ENCODE data around the gene TECPR1. TPM values are rescaled to one million over a fixed set of nuclear protein-coding genes. Genes with fewer than 3 reads are reported as not detected.
A peak's percentile ranks its signal among the peaks of the same experiment; 100 is the strongest.

TECPR1 gene
- total and polyA plus RNA-seq, 2 donors (not counting 1 experiment from before 2014, with no cell fraction given): 20.9 to 52.2 TPM

- Histone ChIP-seq H3K79me2 (ENCODE audit: control insufficient read depth, insufficient read depth, low read length) (no peaks in the 10 kb centered on the region), H3K9me3 (ENCODE audit: control extremely low read depth in 1 of 3, control insufficient read depth in 2 of 3, insufficient read depth in 1 of 3, low read length in 2 of 3) (no peaks in the 10 kb centered on the region), H3K27me3 (replicated peaks in 1 of 4; ENCODE audit: control extremely low read depth in 1 of 4, control insufficient read depth in 3 of 4, insufficient read depth in 4 of 4, low read length in 3 of 4) (no peaks in the 10 kb centered on the region), H3K4me3 (ENCODE audit: control extremely low read depth in 1 of 5, extremely low read depth in 1 of 5, insufficient read depth in 1 of 5, low read depth in 2 of 5, low read length in 4 of 5) (no peak overlapping the region), H4K20me1 (ENCODE audit: control insufficient read depth, insufficient read depth, low read length, poor library complexity, severe bottlenecking) (peaks cover 7% of the 10 kb centered on the region), H3K36me3 (replicated peaks in 1 of 2; ENCODE audit: control extremely low read depth in 1 of 2, control insufficient read depth in 1 of 2, extremely low read depth in 1 of 2, insufficient read depth in 2 of 2, low read length in 1 of 2) (peaks cover 1 to 10% of the 10 kb centered on the region in 2 experiments), H3K27ac (ENCODE audit: low read length in 2 of 2) (no peak overlapping the region), H3K4me2 (replicated peaks; ENCODE audit: low read depth, low read length, poor library complexity, severe bottlenecking) (no peak overlapping the region), H3K4me1 (ENCODE audit: control insufficient read depth in 2 of 2, insufficient read depth in 2 of 2, low read length in 2 of 2) (peaks cover 0 to 3% of the 10 kb centered on the region in 2 donors), H2AFZ (ENCODE audit: insufficient read depth, low read depth, low read length, poor library complexity, severe bottlenecking) (no peak overlapping the region), H3K9ac (ENCODE audit: low read length) (no peak overlapping the region)
- TF ChIP-seq CTCF (IDR thresholded peaks at IDR 0.05): peak; percentile 76
- TF ChIP-seq EZH2 (IDR thresholded peaks at IDR 0.05; ENCODE audit: borderline replicate concordance, insufficient read depth, low read depth, low read length, poor library complexity, severe bottlenecking): no peak
- Mint-ChIP-seq H3K27ac (no peak overlapping the region), H3K4me1 (no peaks in the 10 kb centered on the region), H3K4me3 (no peak overlapping the region), H3K9me3 (ENCODE audit: insufficient read depth) (no peaks in the 10 kb centered on the region), H3K27me3 (no peaks in the 10 kb centered on the region)
- DNase-seq: peak; percentile 72
- ATAC-seq (ENCODE audit: low read depth): peak; percentile 78
- ChIA-PET POLR2A (interaction anchor here (0.6 kb wide), 1 partner anchor 454 kb away, joined by 3 read pairs; no protein-coding TSS in a partner anchor), CTCF (interaction anchor here (0.8 to 2.8 kb wide), 9 partner anchors 12 to 451 kb away, joined by 3 to 23 read pairs (median 4); partner anchors contain the start of gene BAIAP2L1)
- WGBS (ENCODE audit: insufficient coverage): 64% methylated on average over 14 of the region's 14 CpGs
- intact Hi-C loops (cut with micrococcal nuclease): no loop called here
These were observed 42.9 kb upstream of the TECPR1 start for GRCh38 chr7:98294798-98295382.

- WGBS (ENCODE audit: insufficient coverage): 90% methylated on average over 15 of the region's 15 CpGs
- Mint-ChIP-seq H3K4me1 (no peaks in the 10 kb centered on the region), H3K27ac (no peak overlapping the region), H3K4me3 (no peak overlapping the region), H3K9me3 (ENCODE audit: insufficient read depth) (no peaks in the 10 kb centered on the region), H3K27me3 (no peaks in the 10 kb centered on the region)
- Histone ChIP-seq H3K4me3 (ENCODE audit: control extremely low read depth in 1 of 5, extremely low read depth in 1 of 5, insufficient read depth in 1 of 5, low read depth in 2 of 5, low read length in 4 of 5) (no peak overlapping the region), H3K27ac (ENCODE audit: low read length in 2 of 2) (no peak overlapping the region), H2AFZ (ENCODE audit: insufficient read depth, low read depth, low read length, poor library complexity, severe bottlenecking) (no peak overlapping the region), H3K36me3 (replicated peaks in 1 of 2; ENCODE audit: control extremely low read depth in 1 of 2, control insufficient read depth in 1 of 2, extremely low read depth in 1 of 2, insufficient read depth in 2 of 2, low read length in 1 of 2) (peaks cover 1 to 10% of the 10 kb centered on the region in 2 experiments), H3K79me2 (ENCODE audit: control insufficient read depth, insufficient read depth, low read length) (no peaks in the 10 kb centered on the region), H3K9me3 (ENCODE audit: control extremely low read depth in 1 of 3, control insufficient read depth in 2 of 3, insufficient read depth in 1 of 3, low read length in 2 of 3) (no peaks in the 10 kb centered on the region), H3K27me3 (replicated peaks in 1 of 4; ENCODE audit: control extremely low read depth in 1 of 4, control insufficient read depth in 3 of 4, insufficient read depth in 4 of 4, low read length in 3 of 4) (no peaks in the 10 kb centered on the region), H4K20me1 (ENCODE audit: control insufficient read depth, insufficient read depth, low read length, poor library complexity, severe bottlenecking) (peaks cover 11% of the 10 kb centered on the region), H3K4me1 (ENCODE audit: control insufficient read depth in 2 of 2, insufficient read depth in 2 of 2, low read length in 2 of 2) (peaks cover 0 to 3% of the 10 kb centered on the region in 2 donors), H3K4me2 (replicated peaks; ENCODE audit: low read depth, low read length, poor library complexity, severe bottlenecking) (no peak overlapping the region), H3K9ac (ENCODE audit: low read length) (no peak overlapping the region)
- ATAC-seq (ENCODE audit: low read depth): no peak
- TF ChIP-seq EZH2 (IDR thresholded peaks at IDR 0.05; ENCODE audit: borderline replicate concordance, insufficient read depth, low read depth, low read length, poor library complexity, severe bottlenecking): no peak
- TF ChIP-seq CTCF (IDR thresholded peaks at IDR 0.05): no peak
- DNase-seq: no peak
- CTCF ChIA-PET: interaction anchor here (0.8 to 2.8 kb wide), 8 partner anchors 12 to 452 kb away, joined by 3 to 23 read pairs (median 4); partner anchors contain the start of gene BAIAP2L1
- POLR2A ChIA-PET: interaction anchor here (0.6 kb wide), 1 partner anchor 454 kb away, joined by 3 read pairs; no protein-coding TSS in a partner anchor
- intact Hi-C loops (cut with micrococcal nuclease): no loop called here
These were observed 42.3 kb upstream of the TECPR1 start for GRCh38 chr7:98294326-98294725.

Data from B cell (primary cell).